ENCODE measurements around the gene ETFB. TPM values are rescaled to one million over a fixed set of nuclear protein-coding genes. Genes with fewer than 3 reads are reported as not detected.

Gene ETFB
- total RNA-seq, 1 donor from 2014 or later, result 530 TPM

DNA sequence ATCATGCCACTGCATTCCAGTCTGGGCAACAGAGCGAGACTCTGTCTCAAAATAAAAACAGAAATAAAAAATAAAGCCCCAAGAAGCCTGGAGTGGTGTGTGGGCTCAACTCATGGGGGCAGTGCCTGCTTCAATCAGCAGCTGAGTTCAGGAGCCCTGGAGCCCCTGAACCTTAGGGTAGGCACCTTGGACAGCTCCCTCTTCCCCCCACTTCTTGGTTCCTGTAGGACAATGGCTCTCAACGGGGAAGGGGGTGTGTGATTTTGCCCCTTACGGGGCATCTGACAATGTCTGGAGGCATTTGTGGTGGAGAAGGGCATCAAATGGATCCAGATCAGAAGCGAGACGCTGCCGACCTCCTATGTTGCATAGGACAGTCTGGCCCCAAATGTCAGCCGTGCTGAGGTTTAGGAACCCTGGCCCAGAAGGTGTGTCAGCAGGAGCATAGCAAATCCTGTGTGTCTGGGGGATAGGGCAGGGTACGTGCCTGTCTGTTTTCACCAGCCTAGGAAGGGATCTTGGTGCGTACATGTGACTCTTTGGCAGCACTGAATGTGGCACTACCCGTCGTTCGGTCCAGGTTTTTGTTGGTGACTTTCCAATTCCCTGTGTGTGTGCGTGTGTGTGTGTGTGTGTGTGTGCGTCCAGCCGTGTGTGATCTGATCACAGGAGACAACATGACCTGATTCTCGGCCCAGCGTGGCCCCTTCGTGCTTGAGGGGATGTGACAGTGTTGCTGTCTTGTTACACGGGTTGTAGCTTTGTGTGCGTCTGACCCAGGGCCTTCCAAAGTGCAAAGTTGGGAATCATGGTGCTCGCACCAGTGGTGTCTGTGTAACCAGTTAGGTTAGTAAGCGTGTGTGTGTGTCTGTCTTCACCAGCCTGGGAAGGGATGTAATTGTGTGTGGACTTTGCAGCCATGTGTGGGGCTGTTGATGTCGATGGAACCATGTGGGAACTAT lies 47.2 kb downstream of the ETFB start:
- ATAC-seq (ENCODE audit: poor library complexity) (no peak), DNase-seq (no peak)
- intact Hi-C loops (cut with DNase I), result no loop called here

DNA sequence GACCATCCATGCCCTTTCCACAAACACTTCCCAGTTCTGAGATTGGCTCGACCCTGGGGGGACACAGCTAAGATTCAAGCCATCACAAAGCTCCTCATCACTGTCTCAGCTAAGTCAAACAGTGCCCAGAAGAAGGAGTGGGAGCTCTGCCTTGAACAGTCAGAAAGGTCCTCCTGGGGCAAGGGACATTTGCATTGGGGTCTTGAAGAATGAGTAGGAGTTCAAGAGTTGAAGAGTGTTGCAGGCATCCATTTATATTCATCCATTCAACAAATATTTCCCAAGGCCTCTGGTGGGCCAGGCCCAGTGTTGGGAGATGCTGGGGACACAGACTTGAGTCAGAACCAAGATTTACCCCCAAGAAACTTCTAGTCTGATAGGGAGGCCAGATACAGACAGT lies 48.2 kb downstream of the ETFB start:
- intact Hi-C loops (cut with DNase I), result no loop called here
- ATAC-seq (ENCODE audit: poor library complexity) (no peak), DNase-seq (no peak)

DNA sequence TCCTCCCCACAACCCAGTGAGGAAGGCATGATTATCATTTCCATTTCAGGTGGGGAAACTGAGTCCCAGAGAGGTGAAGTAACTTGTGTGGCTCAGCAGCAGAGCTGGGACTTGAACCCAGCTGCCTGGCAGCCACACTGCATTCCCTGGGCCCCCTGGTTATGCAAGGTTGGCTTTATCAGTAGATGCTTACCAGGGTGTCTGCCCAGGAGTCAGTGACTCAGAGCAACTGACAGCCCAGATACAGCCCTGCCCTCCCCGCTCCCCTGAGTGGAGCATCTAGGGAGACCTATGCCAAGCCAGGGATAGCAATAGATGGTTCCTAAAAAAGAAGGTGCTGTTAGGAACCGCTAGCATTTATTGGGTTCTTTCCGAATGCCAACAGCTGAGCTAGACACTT lies 48.8 kb downstream of the ETFB start:
- DNase-seq (no peak), ATAC-seq (ENCODE audit: poor library complexity) (no peak)
- intact Hi-C loops (cut with DNase I), result no loop called here

DNA sequence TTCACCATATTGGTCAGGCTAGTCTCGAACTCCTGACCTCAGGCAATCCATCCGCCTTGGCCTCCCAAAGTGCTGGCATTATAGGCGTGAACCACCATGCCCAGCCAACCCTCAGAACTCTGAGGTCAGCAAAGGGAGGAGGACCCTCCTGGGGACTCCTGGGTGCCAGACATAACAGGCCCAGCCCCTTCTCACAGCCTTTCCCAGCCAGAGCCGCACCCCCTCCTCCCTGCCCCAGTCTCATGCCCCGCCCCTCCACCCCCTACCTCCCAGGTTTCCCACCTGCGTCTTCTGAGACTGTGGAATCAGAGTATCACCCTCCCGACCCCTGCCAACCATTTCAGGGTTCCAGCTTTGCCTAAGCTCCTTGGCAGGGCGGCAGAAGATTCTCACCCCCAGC lies 49.5 kb downstream of the ETFB start:
- ATAC-seq (ENCODE audit: poor library complexity) (no peak), DNase-seq (no peak)
- intact Hi-C loops (cut with DNase I), result no loop called here

DNA sequence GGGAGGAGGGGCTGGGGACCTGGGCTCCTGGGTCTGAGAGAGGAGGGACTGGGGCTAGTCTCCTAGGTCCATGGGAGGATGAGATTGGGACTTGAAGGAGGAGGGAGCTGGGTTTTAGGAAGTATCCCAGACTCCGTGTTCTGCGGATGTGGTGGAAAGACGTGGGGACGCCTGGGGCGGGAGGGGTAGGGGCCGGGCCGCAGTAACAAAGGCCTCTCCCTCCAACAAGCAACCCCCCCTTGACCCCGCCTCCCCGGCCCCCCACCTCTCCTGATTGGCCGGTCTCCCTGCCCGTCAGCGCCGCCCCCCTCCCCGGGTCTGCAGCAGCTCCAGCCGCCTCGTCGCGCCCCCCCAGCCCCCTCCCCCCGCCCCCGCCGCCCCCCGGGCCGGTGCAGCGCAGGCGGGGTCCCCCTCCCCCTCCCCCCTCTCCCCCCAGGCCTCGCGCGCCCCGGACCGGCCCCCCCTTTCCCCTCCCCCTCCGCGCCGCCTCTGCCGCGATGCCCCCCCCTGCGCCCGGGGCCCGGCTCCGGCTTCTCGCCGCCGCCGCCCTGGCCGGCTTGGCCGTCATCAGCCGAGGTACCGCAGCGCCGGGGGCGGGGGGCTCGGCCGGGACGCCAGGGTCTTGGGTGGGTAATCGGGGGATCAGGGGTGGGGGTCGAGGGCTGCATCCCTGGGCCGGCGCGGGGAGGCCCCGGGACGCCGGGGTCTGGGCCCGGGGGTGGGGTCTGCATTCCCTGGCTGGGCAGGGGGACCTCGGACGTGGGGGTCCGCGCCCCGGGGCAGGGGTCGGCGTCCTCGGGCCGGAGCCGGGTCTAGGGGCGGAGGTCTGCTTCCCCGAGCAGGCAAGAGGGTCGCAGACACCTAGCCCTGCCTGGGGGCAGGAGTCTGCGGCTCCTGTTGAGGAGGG lies 54.6 kb downstream of the ETFB start, which contains the start of gene IGLON5:
IGLON5 (plus strand) TSS at position 294 of the 907 bp plus-strand sequence; CDS start at position 498, 204 bp downstream.
- intact Hi-C loops (cut with DNase I), result no loop called here
- ATAC-seq (ENCODE audit: poor library complexity) (no peak), DNase-seq (no peak)

DNA sequence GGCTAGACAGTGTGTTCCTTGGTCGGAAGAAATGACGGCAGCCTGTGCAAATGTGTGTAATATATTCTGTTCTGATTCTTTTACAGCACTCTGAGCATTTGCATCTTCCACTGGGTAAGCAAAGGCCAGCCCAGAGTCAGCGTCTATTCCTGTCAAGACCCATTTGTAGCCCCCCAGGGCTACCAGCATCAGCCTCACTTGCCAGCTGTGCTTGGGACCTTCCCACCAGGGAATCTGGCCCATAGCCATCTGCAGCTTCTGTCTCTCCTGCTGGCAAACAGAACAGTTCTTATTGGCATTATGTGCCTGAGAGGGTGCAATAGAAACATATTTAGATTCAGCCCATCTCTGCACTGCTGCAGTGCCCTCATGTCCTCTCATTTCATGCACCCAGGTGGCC lies 60.7 kb downstream of the ETFB start:
- ATAC-seq (ENCODE audit: poor library complexity) (no peak), DNase-seq (no peak)
- intact Hi-C loops (cut with DNase I), result no loop called here

DNA sequence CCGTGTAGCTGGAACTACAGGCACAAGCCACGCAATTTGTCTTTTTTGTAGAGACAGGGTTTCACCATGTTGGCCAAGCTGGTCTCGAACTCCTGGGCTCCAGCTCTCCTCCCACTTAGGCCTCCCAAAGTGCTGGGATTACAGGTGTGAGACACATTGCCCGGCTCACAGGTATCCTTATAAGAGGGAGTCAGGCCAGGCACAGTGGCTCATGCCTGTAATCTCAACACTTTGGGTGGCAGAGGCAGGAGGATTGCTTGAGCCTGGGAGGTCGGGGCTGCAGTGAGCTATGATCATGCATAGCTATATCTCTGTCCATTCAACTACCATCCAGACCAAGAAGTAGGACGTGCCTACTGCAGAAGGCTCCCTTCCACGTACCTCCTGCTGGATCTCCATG lies 64.9 kb downstream of the ETFB start:
- intact Hi-C loops (cut with DNase I), result no loop called here
- ATAC-seq (ENCODE audit: poor library complexity) (no peak), DNase-seq (no peak)

DNA sequence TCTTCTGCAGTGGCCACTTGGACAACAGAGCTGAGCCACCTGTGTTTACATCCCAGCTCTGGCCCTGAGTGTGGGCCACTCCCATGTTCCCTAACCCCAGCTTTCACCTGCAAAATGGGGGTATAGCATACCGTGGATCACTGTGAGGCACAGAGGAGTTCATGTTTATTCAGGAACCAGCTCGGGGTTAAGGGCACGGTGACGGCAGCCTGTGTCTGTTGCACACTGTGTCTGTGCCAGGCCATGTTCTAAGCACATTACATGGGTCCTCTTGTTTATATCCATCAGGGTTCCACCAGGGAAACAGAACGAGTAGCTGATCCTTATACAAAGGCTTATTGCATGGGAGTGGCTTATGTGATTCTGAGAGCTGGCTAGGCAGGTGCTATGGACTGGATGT lies 68.8 kb downstream of the ETFB start:
- intact Hi-C loops (cut with DNase I), result no loop called here
- ATAC-seq (ENCODE audit: poor library complexity), result no peak
- DNase-seq, result no peak

DNA sequence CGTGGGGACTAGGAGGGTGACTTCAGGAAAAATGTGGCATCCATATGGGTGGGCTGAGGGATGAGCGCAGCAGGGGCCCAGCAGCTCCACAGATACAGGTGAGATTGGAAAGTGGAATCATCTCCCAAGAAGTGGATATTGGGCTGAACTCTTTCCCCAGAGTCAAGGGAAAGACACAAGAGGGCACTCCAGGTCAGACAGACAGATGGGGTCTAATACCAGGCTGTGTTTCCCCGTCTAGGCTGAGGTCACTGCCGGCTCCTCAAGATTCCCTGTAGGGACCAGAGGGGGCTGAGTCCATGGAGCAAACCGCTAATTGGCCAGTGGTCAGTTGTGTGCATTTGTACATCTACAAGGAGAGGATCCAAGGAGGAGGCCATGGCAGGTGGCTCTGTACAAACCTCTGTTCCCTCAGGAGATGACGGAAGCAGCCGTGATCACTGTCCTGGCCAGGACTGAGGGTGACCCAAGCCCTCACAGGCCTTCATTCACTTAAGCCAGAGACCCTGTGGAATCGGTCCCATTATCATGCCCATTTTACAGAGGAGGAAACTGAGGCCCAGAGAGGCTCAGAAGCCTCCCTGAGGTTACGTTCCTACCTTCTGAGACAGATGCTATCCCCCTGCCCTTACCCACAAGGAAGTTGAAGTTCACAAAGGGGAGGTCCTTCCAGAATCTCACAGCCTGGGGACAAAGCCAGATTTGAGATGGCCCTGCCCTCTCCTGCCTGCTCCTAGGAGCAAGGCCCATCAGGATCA lies 69.7 kb downstream of the ETFB start:
- intact Hi-C loops (cut with DNase I), result no loop called here
- DNase-seq (no peak), ATAC-seq (ENCODE audit: poor library complexity) (no peak)

DNA sequence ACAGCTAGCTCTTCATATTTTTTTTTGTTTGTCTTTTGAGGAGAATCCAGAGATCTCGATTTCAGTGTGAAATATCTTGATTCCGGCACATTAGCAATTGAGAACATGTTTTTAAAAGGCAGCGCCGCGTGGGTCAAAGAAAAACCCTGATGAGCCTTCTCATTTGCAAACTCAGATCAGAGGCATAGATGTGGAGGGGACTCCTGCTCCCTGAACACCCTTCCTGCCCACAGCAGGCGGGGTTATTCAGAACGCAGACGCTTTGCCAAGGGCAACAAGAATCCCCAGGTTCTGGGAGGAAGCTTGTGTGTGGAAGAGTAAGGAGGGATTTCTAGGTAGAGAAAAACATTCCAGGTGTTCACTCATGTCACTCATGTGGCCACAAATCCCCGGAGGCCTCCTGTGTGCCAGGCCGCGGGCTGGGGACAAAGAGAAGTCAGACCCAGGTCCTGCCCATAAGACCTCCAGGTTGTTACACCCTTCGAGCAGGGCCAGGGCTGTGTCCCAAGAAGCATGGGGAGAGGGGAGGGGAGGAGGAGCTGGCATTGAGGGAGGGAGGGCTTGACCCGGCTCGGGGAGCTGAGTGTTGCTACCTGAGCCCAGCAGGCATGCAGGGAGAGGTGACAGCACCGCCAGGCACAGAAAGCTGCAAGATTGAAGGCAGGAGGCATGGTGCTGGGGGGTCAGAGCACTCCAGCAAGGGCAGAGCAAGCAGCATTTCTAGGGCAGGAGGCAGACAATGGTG lies 70.6 kb downstream of the ETFB start:
- DNase-seq (no peak), ATAC-seq (ENCODE audit: poor library complexity) (no peak)
- intact Hi-C loops (cut with DNase I), result no loop called here

Other genes starting within 250 kb of the ETFB start
- gene SIGLEC9, start 241.5 kb downstream of the ETFB start, total RNA-seq, result 1.7 TPM
- gene SIGLEC7, start 224.1 kb downstream of the ETFB start, total RNA-seq, result 0.97 TPM
- gene CD33, start 141.3 kb downstream of the ETFB start, total RNA-seq, result 7.0 TPM
- not detected for gene SIGLECL1, start 115.3 kb downstream of the ETFB start, total RNA-seq
- not detected for gene IGLON5, start 54.7 kb downstream of the ETFB start, total RNA-seq
- 0.65 TPM for gene VSIG10L, start 24.2 kb downstream of the ETFB start, total RNA-seq
- gene CLDND2, start 2.6 kb upstream of the ETFB start, total RNA-seq, result 0.46 TPM
- 2.3 TPM for gene NKG7, start 6.3 kb upstream of the ETFB start, total RNA-seq
- not detected for gene LIM2, start 21.6 kb upstream of the ETFB start, total RNA-seq
- gene C19orf84, start 24.2 kb upstream of the ETFB start, total RNA-seq, result not detected
- 0.19 TPM for gene SIGLEC10, start 51.3 kb upstream of the ETFB start, total RNA-seq
- 0.13 TPM for gene SIGLEC8, start 92.1 kb upstream of the ETFB start, total RNA-seq
- gene CEACAM18, start 112.2 kb upstream of the ETFB start, total RNA-seq, result not detected
- not detected for gene SIGLEC12, start 135.4 kb upstream of the ETFB start, total RNA-seq
- gene SIGLEC6, start 165.3 kb upstream of the ETFB start, total RNA-seq, result 0.16 TPM
- gene ZNF175, start 204.9 kb upstream of the ETFB start, total RNA-seq, result 6.5 TPM